Stomach (tissue), 4 donors: ENCODE measurements around the gene RIN1.

Experiments used
- CTCF ChIP-seq, 7 experiments: fragments of 450-650 bp in 4 of 7; fragments of 200-600 bp in 3 of 7; sonication (generic) in 3 of 7; IDR thresholded peaks; one replicate each; pipeline ENCODE4 v1.5.1; 2016 to 2019; ENCODE audit warnings: antibody characterized with exemption in 7 of 7, control low read depth in 2 of 7, mild to moderate bottlenecking in 1 of 7
- POLR2AphosphoS5 ChIP-seq, 3 donors: sonication (generic); formaldehyde crosslinking; IDR thresholded peaks; one replicate each; pipeline ENCODE4 v1.6.1; 2016; ENCODE audit warnings: antibody characterized with exemption in 3 of 3

GRCh38 chr11:66366844-66367477, 30.7 kb upstream of the RIN1 start:
- TF ChIP-seq CTCF (IDR thresholded peaks at IDR 0.05) (no peak), POLR2AphosphoS5 (IDR thresholded peaks at IDR 0.05) (no peak)
